Gastrocnemius medialis (tissue), 4 donors: ENCODE measurements around the gene PSMA1. TPM values are rescaled to one million over a fixed set of nuclear protein-coding genes. Genes with fewer than 3 reads are reported as not detected.

Source experiments
- ATAC-seq, 2 donors: fragments of 150-250 bp; one replicate each; pipeline ENCODE4 v1.9.1; 2016
- DNase-seq, 2 donors: peaks; one replicate each; pipeline ENCODE4 v3.0.0-alpha.2; 2019
- H3K27ac ChIP-seq, 4 donors: fragments of 200-600 bp; sonication (generic); 1 replicate in 1 of 4; 2 replicates in 3 of 4; pipeline ENCODE4 v1.5.1; 2016 to 2018; ENCODE audit warnings: mild to moderate bottlenecking in 2 of 4, moderate library complexity in 1 of 4
- H3K27me3 ChIP-seq, 3 donors: fragments of 200-600 bp; sonication (generic) in 2 of 3; 1 replicate in 1 of 3; 2 replicates in 2 of 3; pipeline versions ENCODE4 v1.5.1 to v1.6.0; 2016 to 2019; ENCODE audit warnings: mild to moderate bottlenecking in 1 of 3, moderate library complexity in 1 of 3
- H3K36me3 ChIP-seq, 2 donors: fragments of 200-600 bp; sonication (generic) in 1 of 2; one replicate each; pipeline ENCODE4 v1.5.1; 2017 to 2018
- H3K4me1 ChIP-seq, 2 donors: fragments of 200-600 bp; sonication (generic) in 1 of 2; one replicate each; pipeline ENCODE4 v1.5.1; 2016 to 2017; ENCODE audit warnings: mild to moderate bottlenecking in 2 of 2
- H3K4me3 ChIP-seq, 4 donors: fragments of 200-600 bp; sonication (generic) in 3 of 4; 1 replicate in 1 of 4; 2 replicates in 3 of 4; pipeline ENCODE4 v1.5.1; 2016 to 2019; ENCODE audit warnings: mild to moderate bottlenecking in 2 of 4
- H3K9me3 ChIP-seq, 3 donors: fragments of 200-600 bp; sonication (generic) in 2 of 3; 1 replicate in 1 of 3; 2 replicates in 2 of 3; pipeline ENCODE4 v1.5.1; 2016 to 2019
- CTCF ChIP-seq, 5 experiments: fragments of 450-650 bp in 3 of 5; fragments of 200-600 bp in 2 of 5; sonication (generic) in 2 of 5; IDR thresholded peaks in 4 of 5; conservative IDR thresholded peaks in 1 of 5; 1 replicate in 4 of 5; 2 replicates in 1 of 5; pipeline ENCODE4 v1.5.1; 2016 to 2019; ENCODE audit warnings: antibody characterized with exemption in 5 of 5, mild to moderate bottlenecking in 3 of 5, moderate library complexity in 3 of 5
- POLR2A ChIP-seq, 2 donors: fragments of 450-650 bp; IDR thresholded peaks; one replicate each; pipeline ENCODE4 v1.6.1; 2017; ENCODE audit warnings: antibody characterized with exemption in 2 of 2, mild to moderate bottlenecking in 2 of 2, moderate library complexity in 2 of 2
- in situ Hi-C, 4 donors: fragments of 200-750 bp; cut with MboI; loops; one replicate each; pipeline versions ENCODE4 v1.15.0 to v1.8.0; 2017; ENCODE audit warnings: low sequenced_read_pairs in 4 of 4
- intact Hi-C: fragments of 100-400 bp; cut with DNase I; formaldehyde crosslinking; loops from one replicate; pipeline ENCODE4 v1.15.1; 2023; ENCODE audit warnings: low total_unique reads
- total RNA-seq, 4 donors: library from RNA; depleted of rRNA; stranded (reverse); fragments of >200 nt; gene quantifications; one replicate each; pipeline versions ENCODE4 v1.1.0 to v1.2.3, GENCODE V29; 2016

The PSMA1 gene
- total RNA-seq, 4 donors from 2014 or later, result 202 to 215 (median 206) TPM

DNA sequence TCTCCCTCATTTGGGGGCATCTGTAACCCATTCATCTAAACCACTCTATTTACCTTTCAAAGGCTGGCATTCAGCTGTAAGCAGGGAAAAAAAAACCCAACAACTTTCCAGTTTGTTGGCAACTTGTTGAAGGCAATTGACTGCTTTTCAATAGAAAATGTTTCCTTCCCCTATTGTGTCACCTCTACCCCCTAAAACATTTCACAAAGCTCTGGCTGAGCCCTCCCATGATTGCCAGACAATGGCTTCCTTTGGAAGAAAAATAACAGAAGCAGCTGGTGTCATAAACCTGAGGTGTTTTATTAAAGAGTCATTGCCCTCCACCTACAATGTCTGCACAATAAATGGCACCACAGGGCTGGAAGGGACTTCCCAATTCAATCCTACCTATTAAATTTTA lies 22.1 kb upstream of the PSMA1 start:
- intact Hi-C loops, result no loop called here
- DNase-seq (no peak), ATAC-seq (no peak)
- Histone ChIP-seq H3K4me1 (no peaks in the 10 kb centered on the region), H3K4me3 (no peak overlapping the region), H3K27ac (no peak overlapping the region), H3K9me3 (no peaks in the 10 kb centered on the region), H3K27me3 (no peaks in the 10 kb centered on the region), H3K36me3 (no peaks in the 10 kb centered on the region)
- TF ChIP-seq POLR2A (IDR thresholded peaks at IDR 0.05) (no peak), CTCF (IDR thresholded peaks at IDR 0.05 in 4 of 5, conservative IDR thresholded peaks at IDR 0.05 in 1 of 5) (no peak)
- in situ Hi-C loops, result loop anchor here in 1 of 4 donors (25.0 kb wide), 1 partner anchor 345 kb away; the partner anchor contains the start of gene CYP2R1

GRCh38 chr11:14541192-14541947 lies 21.2 kb upstream of the PSMA1 start:
- Histone ChIP-seq H3K27ac (no peak overlapping the region), H3K9me3 (no peaks in the 10 kb centered on the region), H3K4me3 (no peak overlapping the region), H3K36me3 (no peaks in the 10 kb centered on the region), H3K27me3 (no peaks in the 10 kb centered on the region), H3K4me1 (no peaks in the 10 kb centered on the region)
- in situ Hi-C loops (loop anchor here in 1 of 4 donors (25.0 kb wide), 1 partner anchor 346 kb away; the partner anchor contains the start of gene CYP2R1), intact Hi-C loops (no loop called here)
- no peak for ATAC-seq
- no peak for DNase-seq
- TF ChIP-seq CTCF (IDR thresholded peaks at IDR 0.05 in 4 of 5, conservative IDR thresholded peaks at IDR 0.05 in 1 of 5) (no peak), POLR2A (IDR thresholded peaks at IDR 0.05) (no peak)

DNA sequence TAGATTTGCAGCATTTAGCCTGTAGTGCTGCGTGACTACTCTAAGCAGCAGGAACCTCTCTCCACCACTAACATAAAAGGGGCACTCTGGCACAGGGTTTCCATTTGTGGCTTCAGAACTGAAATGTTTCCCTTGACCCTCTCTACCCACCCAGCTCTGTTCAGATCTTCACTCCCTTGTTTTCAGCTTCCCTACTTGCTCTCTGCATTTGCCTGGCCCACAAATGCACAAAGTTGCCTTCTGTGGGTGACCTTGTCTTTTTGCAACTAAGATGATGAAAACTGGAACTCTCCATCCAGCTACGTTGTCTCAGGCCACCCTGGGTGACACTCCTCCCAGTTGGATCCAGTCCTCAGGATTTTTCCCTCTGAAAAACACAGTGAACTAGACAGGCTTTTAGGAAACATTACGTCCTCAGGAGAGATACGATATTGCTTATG lies 19.8 kb upstream of the PSMA1 start:
- H3K4me3 ChIP-seq, result no peak overlapping the region
- no peak overlapping the region for H3K27ac ChIP-seq
- intact Hi-C loops (no loop called here), in situ Hi-C loops (loop anchor here in 1 of 4 donors (25.0 kb wide), 1 partner anchor 347 kb away; the partner anchor contains the start of gene CYP2R1)
- TF ChIP-seq POLR2A (IDR thresholded peaks at IDR 0.05) (no peak), CTCF (IDR thresholded peaks at IDR 0.05 in 4 of 5, conservative IDR thresholded peaks at IDR 0.05 in 1 of 5) (no peak)
- no peak for DNase-seq
- H3K4me1 ChIP-seq, result no peaks in the 10 kb centered on the region
- H3K9me3 ChIP-seq, result no peaks in the 10 kb centered on the region
- no peaks in the 10 kb centered on the region for H3K36me3 ChIP-seq
- ATAC-seq, result no peak
- no peaks in the 10 kb centered on the region for H3K27me3 ChIP-seq

GRCh38 chr11:14538926-14539554 lies 18.9 kb upstream of the PSMA1 start:
- no peak overlapping the region for H3K4me3 ChIP-seq
- intact Hi-C loops (no loop called here), in situ Hi-C loops (loop anchor here in 1 of 4 donors (25.0 kb wide), 1 partner anchor 348 kb away; the partner anchor contains the start of gene CYP2R1)
- H3K9me3 ChIP-seq, result no peaks in the 10 kb centered on the region
- no peaks in the 10 kb centered on the region for H3K27me3 ChIP-seq
- ATAC-seq (no peak), DNase-seq (no peak)
- no peaks in the 10 kb centered on the region for H3K4me1 ChIP-seq
- H3K27ac ChIP-seq, result no peak overlapping the region
- TF ChIP-seq POLR2A (IDR thresholded peaks at IDR 0.05) (no peak), CTCF (IDR thresholded peaks at IDR 0.05 in 4 of 5, conservative IDR thresholded peaks at IDR 0.05 in 1 of 5) (no peak)
- no peaks in the 10 kb centered on the region for H3K36me3 ChIP-seq
